SHP77 (cell line): ENCODE results near the gene MICAL1.

Experiments
- DNase-seq, 2 experiments: peaks; one replicate each; lab custom pipeline; 2025; lab: John Stamatoyannopoulos, UW

The MICAL1 gene

DNA sequence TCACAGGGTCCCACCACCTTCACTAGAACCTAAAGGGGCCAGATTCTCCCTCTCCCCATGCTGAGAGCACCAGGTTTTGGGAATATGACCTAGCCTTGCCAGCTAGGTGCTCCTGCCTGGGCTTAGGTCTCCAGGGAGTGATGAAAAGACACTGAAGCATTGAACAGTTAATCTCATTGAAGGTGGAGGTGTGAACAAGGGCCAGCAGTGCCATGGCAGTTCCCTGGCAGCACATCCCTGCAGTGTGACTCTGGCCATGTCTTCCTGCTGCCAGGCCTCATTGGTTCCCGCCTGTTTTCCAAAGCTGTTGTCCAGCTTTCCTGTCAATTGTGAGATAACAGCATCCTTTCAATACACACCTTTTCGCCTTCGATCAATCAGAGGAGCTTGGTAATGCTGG lies 26.1 kb downstream of the MICAL1 start:
- DNase-seq = no peak

- no peak for DNase-seq
Observed at GRCh38 chr6:109428889-109429477, 26.6 kb downstream of the MICAL1 start.

DNA sequence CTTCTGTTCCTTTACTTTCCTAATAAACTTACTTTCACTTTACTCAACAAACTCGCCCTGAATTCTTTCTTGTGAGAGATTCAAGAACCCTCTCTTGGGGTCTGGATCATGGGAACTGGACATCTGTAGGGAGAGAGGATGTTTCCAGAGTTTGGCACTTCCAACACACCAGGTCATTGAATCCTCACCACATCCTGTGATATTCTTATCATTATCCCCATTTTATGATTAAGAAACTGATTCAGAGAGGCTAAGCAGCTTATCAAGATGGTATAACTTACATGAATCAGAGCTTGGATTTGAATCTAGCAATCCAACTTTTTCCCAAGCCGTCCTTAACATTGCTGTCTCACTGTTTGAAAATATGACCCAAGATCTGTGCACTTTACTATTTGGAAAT lies 30.6 kb downstream of the MICAL1 start:
- no peak for DNase-seq

DNA sequence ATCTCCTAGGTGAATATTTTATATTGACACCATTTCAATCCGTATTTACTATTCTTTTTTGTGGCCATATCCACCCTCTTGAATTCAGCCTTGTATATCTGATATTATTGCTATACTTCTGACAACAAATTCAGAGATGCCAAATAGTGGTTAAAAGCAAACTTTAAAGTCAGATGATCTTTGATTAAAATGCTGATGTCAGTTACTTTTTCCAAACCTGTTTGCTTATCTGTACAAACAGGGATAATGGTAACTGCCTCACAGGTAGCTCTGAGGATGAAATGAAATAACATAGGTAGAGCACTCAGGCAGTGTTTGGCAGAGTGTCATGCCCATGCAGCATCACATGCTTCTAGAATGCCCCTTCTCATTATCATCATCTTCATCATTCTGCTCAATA lies 34.4 kb downstream of the MICAL1 start:
- DNase-seq = no peak

DNA sequence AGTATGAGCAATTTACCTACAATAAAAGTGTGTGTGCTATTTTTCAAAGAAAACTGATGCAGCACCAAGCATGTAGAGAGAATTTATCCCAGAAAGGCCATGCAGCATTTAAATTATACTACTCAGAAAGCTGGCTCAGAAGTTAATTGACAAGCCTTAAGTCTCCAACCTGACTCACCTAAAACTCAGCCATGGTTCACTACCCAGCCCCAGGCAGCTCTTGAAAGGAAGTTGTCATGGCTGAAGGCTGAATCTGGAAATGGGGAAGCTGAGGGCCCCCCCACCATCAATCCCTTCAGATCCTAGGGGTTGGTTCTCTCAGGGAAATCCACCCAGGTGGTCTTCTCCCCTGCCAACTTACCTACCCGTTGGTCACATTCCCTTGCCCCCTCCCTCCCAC lies 34.8 kb downstream of the MICAL1 start:
- DNase-seq = no peak

DNA sequence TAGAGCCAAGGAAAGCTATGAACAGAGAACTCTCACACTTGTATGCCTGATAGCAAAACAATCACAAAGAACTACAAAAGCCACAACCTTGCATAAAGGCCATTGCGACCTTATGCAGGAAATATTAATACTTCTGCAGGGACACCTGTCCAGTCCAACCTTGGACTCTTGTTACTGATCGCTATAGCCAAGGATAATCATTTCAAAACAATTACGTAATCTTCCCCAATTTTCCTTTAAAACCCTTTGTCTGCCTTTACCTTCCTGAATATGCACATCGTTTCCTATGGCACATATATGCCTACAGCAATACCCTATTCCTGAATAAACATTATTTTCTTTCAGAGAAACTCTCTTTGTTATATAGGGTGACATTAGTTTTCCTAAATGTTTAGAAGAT lies 37.9 kb downstream of the MICAL1 start:
- DNase-seq = no peak

GRCh38 chr6:109411034-109411433 lies 44.5 kb downstream of the MICAL1 start:
- DNase-seq = no peak

DNA sequence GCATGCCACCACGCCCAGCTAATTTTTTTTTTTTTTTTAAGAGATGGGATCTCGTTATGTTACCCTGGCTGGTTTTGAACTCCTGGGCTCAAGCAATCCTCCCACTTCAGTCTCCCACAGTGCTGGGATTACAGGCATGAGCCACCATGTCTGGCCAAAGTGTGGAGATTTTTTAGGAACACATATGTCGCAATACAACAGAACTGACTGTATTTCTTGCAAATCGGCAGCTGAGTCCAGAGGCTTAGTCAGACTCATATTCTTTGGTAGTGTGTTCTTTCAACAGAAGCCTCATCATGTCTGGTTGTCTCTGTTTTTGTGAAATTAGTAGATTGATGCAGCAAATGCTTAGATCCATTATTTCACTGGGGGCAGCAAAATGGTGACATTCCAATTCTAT lies 49.4 kb downstream of the MICAL1 start:
- DNase-seq = no peak

GRCh38 chr6:109397020-109397419 lies 58.6 kb downstream of the MICAL1 start:
- peak; percentile 9 to 15 for DNase-seq

DNA sequence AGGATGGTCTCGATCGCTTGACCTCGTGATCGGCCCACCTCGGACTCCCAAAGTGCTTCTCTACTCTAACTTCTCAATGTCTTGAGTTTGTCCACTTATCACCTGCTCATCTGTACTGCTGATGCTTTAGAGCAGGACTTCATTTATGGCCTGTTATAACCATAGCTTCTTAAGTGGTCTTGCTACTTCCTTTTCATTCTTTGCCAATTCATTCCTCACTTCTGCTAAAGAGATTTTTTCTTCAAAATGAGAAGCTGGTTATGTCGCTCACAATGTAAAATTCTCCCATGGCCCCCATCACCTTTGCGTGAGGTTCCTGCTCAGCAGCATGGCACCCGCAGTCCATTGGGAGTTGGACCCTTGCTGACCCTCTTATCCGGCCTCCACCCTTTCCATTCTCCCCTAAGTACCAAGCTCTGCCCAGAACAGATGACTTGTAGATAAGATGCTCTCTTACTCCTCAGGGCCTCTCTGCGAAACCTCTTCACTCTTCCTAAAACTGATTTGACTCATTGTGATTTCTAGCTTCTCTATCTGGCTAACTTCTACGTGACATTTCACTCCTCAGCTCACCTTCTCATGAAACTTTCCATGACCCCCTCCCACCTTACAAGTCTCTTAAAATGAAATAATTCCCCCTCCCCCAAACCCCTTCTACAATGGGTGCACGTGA lies 59.4 kb downstream of the MICAL1 start:
- DNase-seq = no peak
